Measurements from ENCODE around the gene INO80C. TPM values are rescaled to one million over a fixed set of nuclear protein-coding genes. Genes with fewer than 3 reads are reported as not detected.
"Not testable (repeated sequence)": the region's sequence is repeated elsewhere in the genome, so short reads cannot be mapped to it uniquely, and the experiment has no call there.

Gene INO80C
- total RNA-seq, 1 donor = 11.5 TPM

- H3K4me3 ChIP-seq (ENCODE audit: low read length) = no peak overlapping the region
- peaks cover 10% of the 10 kb centered on the region for H3K4me1 ChIP-seq (ENCODE audit: insufficient read depth, low read length)
- H3K9me3 ChIP-seq (ENCODE audit: low read depth, low read length) = no peaks in the 10 kb centered on the region
- H3K27me3 ChIP-seq (ENCODE audit: insufficient read depth, low read length) = no peaks in the 10 kb centered on the region
These were observed 32.4 kb downstream of the INO80C start for GRCh38 chr18:35465329-35465728.

- H3K4me1 ChIP-seq (ENCODE audit: insufficient read depth, low read length) = peaks cover 10% of the 10 kb centered on the region
- no peaks in the 10 kb centered on the region for H3K9me3 ChIP-seq (ENCODE audit: low read depth, low read length)
- no peak overlapping the region for H3K4me3 ChIP-seq (ENCODE audit: low read length)
- H3K27me3 ChIP-seq (ENCODE audit: insufficient read depth, low read length) = no peaks in the 10 kb centered on the region
These were observed 32.9 kb downstream of the INO80C start for GRCh38 chr18:35464831-35465279.

DNA sequence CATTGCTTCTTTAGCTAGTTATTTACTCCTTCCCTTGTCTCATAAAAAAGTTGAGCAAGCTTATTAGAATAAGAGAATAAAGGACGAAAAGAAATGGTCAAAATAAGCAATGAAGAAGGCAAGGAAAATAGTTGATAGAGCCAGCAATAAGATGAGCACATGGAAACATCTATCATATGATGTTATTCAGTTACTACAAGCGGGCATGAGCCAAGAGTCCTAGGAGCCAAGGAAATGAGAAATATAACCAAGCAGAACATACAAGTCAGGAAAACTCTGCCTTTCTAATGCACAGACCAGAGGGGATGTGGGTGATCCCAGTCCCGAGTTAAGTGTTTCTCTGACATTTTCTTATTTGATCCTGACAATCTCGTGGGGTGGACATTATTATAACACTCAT is 33.9 kb downstream of the INO80C start:
- Histone ChIP-seq H3K4me1 (ENCODE audit: insufficient read depth, low read length) (peaks cover 10% of the 10 kb centered on the region), H3K27me3 (ENCODE audit: insufficient read depth, low read length) (no peaks in the 10 kb centered on the region)

DNA sequence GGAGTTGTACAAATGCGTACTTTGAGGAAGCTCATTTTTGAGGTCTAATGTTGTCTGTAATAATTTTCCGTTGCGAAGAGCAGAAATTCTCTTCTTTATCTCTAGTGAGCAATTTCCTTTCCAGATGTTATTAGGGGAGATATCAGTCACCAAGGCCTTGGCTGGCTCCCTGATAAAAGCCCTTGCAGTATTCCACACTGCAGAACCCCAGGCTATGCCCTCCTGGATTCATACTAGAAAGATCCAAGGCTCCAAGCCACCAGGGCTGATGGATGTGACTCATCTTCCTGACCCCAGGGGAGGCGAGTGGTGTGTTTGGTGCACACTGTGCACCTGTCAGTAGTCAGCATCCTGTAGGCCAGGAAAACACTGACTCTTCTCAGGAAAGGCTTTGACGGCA is 34.7 kb downstream of the INO80C start:
- Histone ChIP-seq H3K27me3 (ENCODE audit: insufficient read depth, low read length) (no peaks in the 10 kb centered on the region), H3K9me3 (ENCODE audit: low read depth, low read length) (no peaks in the 10 kb centered on the region), H3K4me3 (ENCODE audit: low read length) (no peak overlapping the region), H3K4me1 (ENCODE audit: insufficient read depth, low read length) (peaks cover 10% of the 10 kb centered on the region)

More for the DNA sequence above, 33.9 kb downstream of the INO80C start:
- H3K4me3 ChIP-seq (ENCODE audit: low read length) = no peak overlapping the region
- no peaks in the 10 kb centered on the region for H3K9me3 ChIP-seq (ENCODE audit: low read depth, low read length)

DNA sequence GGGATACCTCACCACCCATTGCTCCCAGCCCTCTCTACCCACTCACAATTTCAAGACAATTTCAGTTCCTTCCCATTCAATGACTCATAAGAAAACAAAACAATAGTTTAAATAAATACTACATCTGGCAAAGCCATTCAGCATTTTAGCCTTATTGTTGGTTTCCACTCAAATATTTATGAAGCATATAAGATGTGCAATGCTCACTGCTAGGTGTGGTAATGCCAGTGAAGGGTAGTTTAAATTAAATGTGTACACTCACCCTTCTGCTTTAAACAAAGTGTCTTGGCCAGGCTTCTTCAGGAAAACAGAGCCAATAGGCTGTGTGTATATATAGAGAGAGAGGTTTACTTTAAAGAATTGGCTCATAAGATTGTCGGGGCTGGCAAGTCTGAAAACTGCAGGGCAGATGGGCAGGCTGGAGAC is 37.0 kb downstream of the INO80C start:
- no peaks in the 10 kb centered on the region for H3K27me3 ChIP-seq (ENCODE audit: insufficient read depth, low read length)
- H3K4me3 ChIP-seq (ENCODE audit: low read length) = no peak overlapping the region
- H3K4me1 ChIP-seq (ENCODE audit: insufficient read depth, low read length) = no peaks in the 10 kb centered on the region
- H3K9me3 ChIP-seq (ENCODE audit: low read depth, low read length) = no peaks in the 10 kb centered on the region

GRCh38 chr18:35459997-35460396 is 37.8 kb downstream of the INO80C start:
- Histone ChIP-seq H3K27me3 (ENCODE audit: insufficient read depth, low read length) (no peaks in the 10 kb centered on the region), H3K4me3 (ENCODE audit: low read length) (no peak overlapping the region), H3K9me3 (ENCODE audit: low read depth, low read length) (no peaks in the 10 kb centered on the region)

GRCh38 chr18:35458677-35459441 is 38.9 kb downstream of the INO80C start:
- Histone ChIP-seq H3K9me3 (ENCODE audit: low read depth, low read length) (no peaks in the 10 kb centered on the region), H3K4me1 (ENCODE audit: insufficient read depth, low read length) (no peaks in the 10 kb centered on the region), H3K4me3 (ENCODE audit: low read length) (no peak overlapping the region), H3K27me3 (ENCODE audit: insufficient read depth, low read length) (no peaks in the 10 kb centered on the region)

More at GRCh38 chr18:35459997-35460396, 37.8 kb downstream of the INO80C start:
- H3K4me1 ChIP-seq (ENCODE audit: insufficient read depth, low read length) = no peaks in the 10 kb centered on the region

- H3K4me3 ChIP-seq (ENCODE audit: low read length) = no peak overlapping the region
- H3K9me3 ChIP-seq (ENCODE audit: low read depth, low read length) = no peaks in the 10 kb centered on the region
- H3K27me3 ChIP-seq (ENCODE audit: insufficient read depth, low read length) = no peaks in the 10 kb centered on the region
- H3K4me1 ChIP-seq (ENCODE audit: insufficient read depth, low read length) = no peaks in the 10 kb centered on the region
These were observed 39.5 kb downstream of the INO80C start for GRCh38 chr18:35458271-35458670.

DNA sequence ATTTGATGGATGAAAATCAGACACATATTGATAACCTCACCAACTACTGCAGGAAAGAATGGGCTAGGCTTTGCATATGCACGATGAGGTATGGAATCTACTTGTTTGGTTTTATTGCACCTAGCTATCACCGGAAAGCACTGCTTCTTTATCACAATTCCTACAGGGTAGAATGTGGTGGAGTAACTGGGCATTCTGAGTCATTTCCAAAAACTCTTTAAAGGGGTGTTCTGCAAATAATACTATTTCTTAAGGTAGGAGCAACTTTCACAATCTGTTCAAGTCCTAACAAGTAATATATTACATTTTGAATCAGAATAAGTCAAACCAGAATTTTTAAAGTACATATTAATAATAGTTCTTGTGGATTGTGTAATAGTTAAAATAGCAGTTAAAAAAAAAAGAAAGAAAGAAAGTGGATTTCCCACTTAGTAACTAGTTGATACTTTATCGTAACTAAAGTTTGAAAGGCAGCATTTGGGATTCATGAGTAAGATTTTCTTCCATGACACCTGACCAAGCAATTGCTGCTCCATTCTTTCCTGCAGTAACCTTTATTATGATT is 40.5 kb downstream of the INO80C start:
- Histone ChIP-seq H3K9me3 (ENCODE audit: low read depth, low read length) (no peaks in the 10 kb centered on the region), H3K27me3 (ENCODE audit: insufficient read depth, low read length) (no peaks in the 10 kb centered on the region)

GRCh38 chr18:35455926-35456763 is 41.6 kb downstream of the INO80C start:
- Histone ChIP-seq H3K4me3 (ENCODE audit: low read length) (no peak overlapping the region), H3K4me1 (ENCODE audit: insufficient read depth, low read length) (no peaks in the 10 kb centered on the region), H3K9me3 (ENCODE audit: low read depth, low read length) (no peaks in the 10 kb centered on the region), H3K27me3 (ENCODE audit: insufficient read depth, low read length) (no peaks in the 10 kb centered on the region)

More for the DNA sequence above, 40.5 kb downstream of the INO80C start:
- Histone ChIP-seq H3K4me3 (ENCODE audit: low read length) (no peak overlapping the region), H3K4me1 (ENCODE audit: insufficient read depth, low read length) (no peaks in the 10 kb centered on the region)

DNA sequence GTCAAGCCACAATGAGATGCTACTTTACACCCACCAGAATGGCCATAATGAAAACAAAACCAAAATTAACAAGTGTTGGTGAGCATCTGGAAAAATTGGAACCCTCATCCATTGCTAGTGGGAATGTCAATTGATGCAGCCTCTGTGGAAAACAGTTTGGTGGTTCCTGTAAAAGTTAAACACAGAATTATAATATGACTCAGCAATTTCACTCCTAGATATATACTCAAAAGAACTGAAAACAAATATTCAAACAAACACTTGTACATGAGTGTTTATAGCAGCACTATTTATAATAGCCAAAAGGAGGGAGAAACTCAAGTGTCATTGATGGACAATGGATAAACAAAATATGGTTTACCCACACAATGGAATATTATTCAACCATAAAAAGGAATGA is 43.0 kb downstream of the INO80C start:
- Histone ChIP-seq H3K27me3 (ENCODE audit: insufficient read depth, low read length) (no peaks in the 10 kb centered on the region), H3K9me3 (ENCODE audit: low read depth, low read length) (no peaks in the 10 kb centered on the region), H3K4me1 (ENCODE audit: insufficient read depth, low read length) (no peaks in the 10 kb centered on the region), H3K4me3 (ENCODE audit: low read length) (no peak overlapping the region)

- H3K4me3 ChIP-seq (ENCODE audit: low read length); H3K9me3 ChIP-seq (ENCODE audit: low read depth, low read length); H3K4me1 ChIP-seq (ENCODE audit: insufficient read depth, low read length); H3K27me3 ChIP-seq (ENCODE audit: insufficient read depth, low read length): not testable (repeated sequence)
These were observed 44.7 kb downstream of the INO80C start for GRCh38 chr18:35453065-35453464.

DNA sequence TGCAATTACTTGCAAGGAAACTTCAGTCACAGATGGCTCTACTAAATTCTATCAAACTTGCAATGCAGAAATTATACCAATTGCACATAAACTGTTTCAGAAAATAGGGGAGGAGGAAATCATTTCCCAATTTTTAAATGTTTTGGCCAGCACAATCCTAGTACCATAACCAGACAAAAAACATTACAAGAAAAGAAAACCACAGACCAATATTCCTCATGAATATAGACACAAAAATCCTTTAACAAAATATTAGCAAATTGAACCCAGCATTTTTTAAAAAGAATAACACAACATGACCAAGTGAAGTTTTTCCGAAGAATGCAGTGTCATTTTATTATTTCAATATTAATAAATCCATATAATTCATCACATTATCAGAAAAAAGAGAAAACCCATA is 45.8 kb downstream of the INO80C start:
- no peaks in the 10 kb centered on the region for H3K9me3 ChIP-seq (ENCODE audit: low read depth, low read length)

DNA sequence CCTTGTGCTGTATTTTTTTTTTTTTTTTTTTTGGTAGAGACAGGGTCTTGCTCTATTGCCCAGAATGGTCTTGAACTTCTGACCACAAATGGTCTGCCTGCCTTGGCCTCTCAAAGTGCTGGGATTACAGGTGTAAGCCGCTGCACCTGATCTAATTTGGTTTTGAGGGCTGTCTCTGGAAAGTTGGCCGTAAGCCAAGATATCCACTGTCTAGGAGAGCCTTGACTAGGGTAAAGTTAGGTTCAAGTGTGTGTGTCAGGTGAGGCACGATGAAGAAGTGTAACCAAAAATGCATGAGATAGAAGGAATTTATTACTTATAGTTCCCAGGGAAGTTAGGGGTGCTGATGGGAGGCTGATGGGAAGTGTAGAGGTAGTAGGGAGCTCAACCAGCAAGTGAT is 46.7 kb downstream of the INO80C start:
- Histone ChIP-seq H3K4me1 (ENCODE audit: insufficient read depth, low read length) (no peaks in the 10 kb centered on the region), H3K4me3 (ENCODE audit: low read length) (no peak overlapping the region), H3K9me3 (ENCODE audit: low read depth, low read length) (no peaks in the 10 kb centered on the region), H3K27me3 (ENCODE audit: insufficient read depth, low read length) (no peaks in the 10 kb centered on the region)

More for the DNA sequence above, 45.8 kb downstream of the INO80C start:
- Histone ChIP-seq H3K4me3 (ENCODE audit: low read length) (no peak overlapping the region), H3K4me1 (ENCODE audit: insufficient read depth, low read length) (no peaks in the 10 kb centered on the region), H3K27me3 (ENCODE audit: insufficient read depth, low read length) (no peaks in the 10 kb centered on the region)

DNA sequence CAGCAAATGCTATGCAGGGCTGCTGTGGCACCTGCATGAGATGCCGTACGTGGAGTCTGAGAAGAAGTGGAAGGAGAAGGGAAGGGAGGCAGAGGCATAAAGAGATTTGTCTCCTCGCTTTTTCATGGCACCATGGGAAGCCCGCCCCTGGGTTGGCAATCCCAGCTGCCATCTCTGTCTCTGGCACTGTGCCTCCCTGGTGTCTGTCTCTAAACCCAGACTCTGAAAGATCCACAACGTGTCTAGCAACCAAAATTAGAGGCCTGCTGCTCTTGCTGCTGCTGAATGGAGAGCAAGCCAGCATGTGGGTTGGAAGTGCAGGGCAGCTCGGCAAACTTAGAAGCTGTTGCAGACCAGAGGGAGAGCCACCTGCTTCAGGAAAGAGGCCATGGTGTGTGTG is 53.1 kb downstream of the INO80C start:
- H3K4me1 ChIP-seq (ENCODE audit: insufficient read depth, low read length) = no peaks in the 10 kb centered on the region
- H3K27me3 ChIP-seq (ENCODE audit: insufficient read depth, low read length) = no peaks in the 10 kb centered on the region
- no peaks in the 10 kb centered on the region for H3K9me3 ChIP-seq (ENCODE audit: low read depth, low read length)
- H3K4me3 ChIP-seq (ENCODE audit: low read length) = no peak overlapping the region
